Osteoblast (primary cell): Measurements from ENCODE around the gene RNF113B. TPM values are rescaled to one million over a fixed set of nuclear protein-coding genes. Genes with fewer than 3 reads are reported as not detected.

Source experiments
- DNase-seq: peaks from one replicate; pipeline ENCODE4 v3.0.0; 2011; ENCODE audit warnings: low spot score, mixed read lengths; ENCODE audit not compliant: insufficient read length; ENCODE audit errors: missing footprints
- H2AFZ ChIP-seq: 2 replicates; pipeline ENCODE4 v1.6.0; 2011; ENCODE audit warnings: mild to moderate bottlenecking, low read length
- H3K27ac ChIP-seq: 2 replicates; pipeline ENCODE4 v1.5.1; 2011; ENCODE audit warnings: mild to moderate bottlenecking, low read depth, low read length, moderate library complexity
- H3K27me3 ChIP-seq: 2 replicates; pipeline ENCODE4 v1.6.0; 2012; ENCODE audit warnings: mild to moderate bottlenecking, control low read depth, inconsistent platforms, low read length, moderate library complexity; ENCODE audit not compliant: insufficient read depth
- H3K36me3 ChIP-seq: 2 replicates; pipeline ENCODE4 v1.5.1; 2011; ENCODE audit warnings: mild to moderate bottlenecking, low read length, control low read depth, moderate library complexity; ENCODE audit not compliant: insufficient read depth
- H3K4me1 ChIP-seq: 2 replicates; pipeline ENCODE4 v1.5.1; 2011; ENCODE audit warnings: mild to moderate bottlenecking, low read length, control low read depth, moderate library complexity; ENCODE audit not compliant: insufficient read depth
- H3K4me2 ChIP-seq: 2 replicates; pipeline ENCODE4 v1.6.0; 2011; ENCODE audit warnings: mild to moderate bottlenecking, low read length; ENCODE audit not compliant: insufficient read depth
- H3K4me3 ChIP-seq: fragments of 200-600 bp; sonication (generic); 3 replicates; pipeline ENCODE4 v1.5.1; 2012; ENCODE audit warnings: mild to moderate bottlenecking, low read length, inconsistent platforms; ENCODE audit not compliant: insufficient read depth
- H3K79me2 ChIP-seq: 2 replicates; pipeline ENCODE4 v1.6.0; 2012; ENCODE audit warnings: mild to moderate bottlenecking, low read length, control low read depth, inconsistent platforms; ENCODE audit not compliant: insufficient read depth
- H3K9me3 ChIP-seq: 2 replicates; pipeline ENCODE4 v1.5.1; 2011; ENCODE audit warnings: low read depth, low read length, control low read depth
- H4K20me1 ChIP-seq: 2 replicates; pipeline ENCODE4 v1.6.0; 2012; ENCODE audit warnings: mild to moderate bottlenecking, low read length, control low read depth; ENCODE audit not compliant: insufficient read depth
- CTCF ChIP-seq: IDR thresholded peaks from 2 replicates; pipeline ENCODE4 v1.5.1; 2011; ENCODE audit warnings: mild to moderate bottlenecking, low read depth, low read length, moderate library complexity; ENCODE audit errors: extremely low read depth
- total RNA-seq: library from RNA; depleted of rRNA; stranded (reverse); fragments of >200 nt; gene quantifications from 2 replicates; pipeline ENCODE4 v1.2.3, GENCODE V29; 2012

The RNF113B gene
- total RNA-seq, 1 donor, result not detected

GRCh38 chr13:98180092-98180491, 3.0 kb upstream of the RNF113B start:
- Histone ChIP-seq H4K20me1 (no peaks in the 10 kb centered on the region), H3K79me2 (peaks cover 82% of the 10 kb centered on the region), H3K4me2 (no peak overlapping the region), H2AFZ (no peak overlapping the region), H3K4me1 (peaks cover 13% of the 10 kb centered on the region), H3K9me3 (no peaks in the 10 kb centered on the region), H3K4me3 (no peak overlapping the region), H3K36me3 (no peaks in the 10 kb centered on the region), H3K27ac (peak overlapping the region; percentile 33), H3K27me3 (no peaks in the 10 kb centered on the region)
- no peak for TF ChIP-seq CTCF
- no peak for DNase-seq

GRCh38 chr13:98175823-98176222, 1.2 kb downstream of the RNF113B start:
- H4K20me1 ChIP-seq, result no peaks in the 10 kb centered on the region
- DNase-seq, result no peak
- H3K4me1 ChIP-seq, result peaks cover 55% of the 10 kb centered on the region
- H3K9me3 ChIP-seq, result no peaks in the 10 kb centered on the region
- H3K27me3 ChIP-seq, result no peaks in the 10 kb centered on the region
- H3K4me3 ChIP-seq, result no peak overlapping the region
- no peak overlapping the region for H3K4me2 ChIP-seq
- no peaks in the 10 kb centered on the region for H3K36me3 ChIP-seq
- peak overlapping the region; percentile 96 for H3K27ac ChIP-seq
- no peak overlapping the region for H2AFZ ChIP-seq
- no peak for TF ChIP-seq CTCF
- peaks cover 65% of the 10 kb centered on the region for H3K79me2 ChIP-seq

- Histone ChIP-seq H3K27ac (peak overlapping the region; percentile 96), H3K79me2 (peaks cover 62% of the 10 kb centered on the region), H3K36me3 (no peaks in the 10 kb centered on the region), H4K20me1 (no peaks in the 10 kb centered on the region), H3K4me2 (peak overlapping the region; percentile 62), H3K4me3 (no peak overlapping the region), H2AFZ (no peak overlapping the region), H3K4me1 (peaks cover 49% of the 10 kb centered on the region), H3K27me3 (no peaks in the 10 kb centered on the region), H3K9me3 (no peaks in the 10 kb centered on the region)
- TF ChIP-seq CTCF, result no peak
- peak; percentile 84 for DNase-seq
Observed at GRCh38 chr13:98175043-98175442, 2.0 kb downstream of the RNF113B start.

- H3K4me1 ChIP-seq, result peaks cover 47% of the 10 kb centered on the region
- H3K79me2 ChIP-seq, result peaks cover 60% of the 10 kb centered on the region
- H3K36me3 ChIP-seq, result no peaks in the 10 kb centered on the region
- DNase-seq, result no peak
- no peak overlapping the region for H2AFZ ChIP-seq
- peak overlapping the region; percentile 14 for H3K4me3 ChIP-seq
- no peaks in the 10 kb centered on the region for H4K20me1 ChIP-seq
- H3K27ac ChIP-seq, result peak overlapping the region; percentile 96
- no peak for TF ChIP-seq CTCF
- H3K4me2 ChIP-seq, result peak overlapping the region; percentile 62
- H3K9me3 ChIP-seq, result no peaks in the 10 kb centered on the region
- no peaks in the 10 kb centered on the region for H3K27me3 ChIP-seq
Observed at GRCh38 chr13:98174307-98174706, 2.8 kb downstream of the RNF113B start.
